SW480 (cell line): ENCODE results near the gene ZNF502.
"Not testable (repeated sequence)": the region's sequence is repeated elsewhere in the genome, so short reads cannot be mapped to it uniquely, and the experiment has no call there.

Experiments used
- DNase-seq: peaks from one replicate; pipeline ENCODE4 v3.0.0-alpha.2; 2016; ENCODE audit warnings: low spot score

Gene ZNF502

DNA sequence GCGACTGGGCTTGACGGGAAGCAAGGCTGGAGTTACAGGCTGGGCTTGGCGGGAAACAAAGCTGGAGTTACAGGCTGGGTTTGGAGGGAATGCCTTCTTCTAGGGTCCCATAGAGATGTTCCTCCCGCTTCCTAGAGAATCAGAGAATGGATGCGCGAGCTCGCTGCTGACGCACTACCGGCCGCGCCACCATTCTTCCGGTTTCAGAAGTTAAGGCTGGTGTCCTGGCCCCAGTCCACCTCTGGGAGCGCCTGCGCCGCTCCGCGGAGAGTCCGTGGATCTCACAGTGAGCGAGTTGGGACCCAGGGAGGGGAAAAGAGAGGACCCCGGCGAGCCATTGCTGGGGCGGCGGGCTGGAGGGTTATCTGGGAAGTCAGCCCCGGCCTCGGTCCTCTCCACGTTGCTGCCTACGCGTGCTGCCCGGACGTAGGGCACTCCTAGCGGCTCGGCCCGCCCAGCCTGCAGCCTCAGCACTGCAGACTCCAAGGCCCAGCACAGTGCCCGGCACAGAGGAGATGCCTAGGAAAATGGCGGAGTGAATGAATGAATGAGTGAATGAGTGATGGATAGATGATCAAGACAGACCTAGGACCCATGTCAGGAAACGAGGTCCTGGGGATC lies at the start of gene ZNF502:
TSS of gene ZNF502 (plus strand) at position 206 of the 621 bp plus-strand sequence. CDS start 7,602 bp downstream, outside the sequence.
- DNase-seq = peak; percentile 85

DNA sequence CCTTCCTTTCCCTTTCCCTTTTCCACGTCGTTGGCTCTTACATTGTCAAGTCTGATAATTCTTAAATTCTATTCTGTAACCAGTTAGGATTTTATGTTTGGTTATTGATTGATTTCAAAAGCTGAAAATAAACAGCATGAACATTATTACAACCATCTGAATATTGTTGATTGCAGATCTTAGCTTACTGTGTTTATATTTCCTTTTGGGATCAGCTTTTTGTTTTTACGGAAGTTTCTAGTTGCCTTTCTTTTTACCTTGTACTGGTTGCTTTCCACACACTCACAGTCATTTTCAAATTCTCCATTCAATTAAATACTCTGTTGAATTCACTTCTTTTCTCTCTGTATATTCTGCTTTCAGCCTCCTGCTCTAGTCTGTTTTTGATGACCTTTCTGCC lies 47.3 kb upstream of the ZNF502 start:
- no peak for DNase-seq

GRCh38 chr3:44666346-44666745 lies 46.1 kb upstream of the ZNF502 start:
- no peak for DNase-seq

DNA sequence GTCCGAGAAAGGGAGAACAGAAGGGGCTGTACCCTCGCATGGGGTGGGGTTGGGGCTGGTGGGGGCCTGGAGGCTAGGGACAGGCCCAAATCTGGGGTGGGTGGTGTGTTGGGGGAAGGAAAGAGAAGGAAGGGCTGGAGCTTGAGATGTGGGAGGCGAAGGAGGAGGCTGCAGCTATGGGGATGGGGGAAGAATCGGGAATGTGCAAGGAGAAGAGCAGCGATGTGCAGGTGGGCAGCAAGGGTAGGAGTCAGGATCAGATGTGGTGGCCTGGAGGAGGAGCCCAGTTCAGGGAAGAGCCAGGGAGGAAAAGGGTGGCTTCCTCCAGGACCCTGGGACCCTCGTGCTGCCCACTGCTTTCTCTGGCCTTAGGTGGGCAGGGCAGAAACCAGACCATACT lies 42.7 kb upstream of the ZNF502 start:
- DNase-seq = no peak

DNA sequence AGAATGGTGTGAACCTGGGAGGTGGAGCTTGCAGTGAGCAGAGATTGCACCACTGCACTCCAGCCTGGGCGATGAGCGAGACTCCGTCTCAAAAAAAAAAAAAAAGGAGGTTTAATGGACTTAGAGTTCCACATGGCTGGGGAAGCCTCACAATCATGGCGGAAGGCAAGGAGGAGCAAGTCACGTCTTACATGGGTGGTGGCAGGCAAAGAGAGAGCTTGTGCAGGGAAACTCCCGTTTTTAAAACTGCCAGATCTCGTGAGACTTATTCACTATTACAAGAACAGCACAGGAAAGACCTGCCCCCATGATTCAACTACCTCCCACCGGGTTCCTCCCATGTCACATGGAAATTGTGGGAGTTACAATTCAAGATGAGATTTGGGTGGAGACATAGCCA lies 39.0 kb upstream of the ZNF502 start:
- DNase-seq = not testable (repeated sequence)

GRCh38 chr3:44674211-44674610 lies 38.2 kb upstream of the ZNF502 start:
- no peak for DNase-seq

DNA sequence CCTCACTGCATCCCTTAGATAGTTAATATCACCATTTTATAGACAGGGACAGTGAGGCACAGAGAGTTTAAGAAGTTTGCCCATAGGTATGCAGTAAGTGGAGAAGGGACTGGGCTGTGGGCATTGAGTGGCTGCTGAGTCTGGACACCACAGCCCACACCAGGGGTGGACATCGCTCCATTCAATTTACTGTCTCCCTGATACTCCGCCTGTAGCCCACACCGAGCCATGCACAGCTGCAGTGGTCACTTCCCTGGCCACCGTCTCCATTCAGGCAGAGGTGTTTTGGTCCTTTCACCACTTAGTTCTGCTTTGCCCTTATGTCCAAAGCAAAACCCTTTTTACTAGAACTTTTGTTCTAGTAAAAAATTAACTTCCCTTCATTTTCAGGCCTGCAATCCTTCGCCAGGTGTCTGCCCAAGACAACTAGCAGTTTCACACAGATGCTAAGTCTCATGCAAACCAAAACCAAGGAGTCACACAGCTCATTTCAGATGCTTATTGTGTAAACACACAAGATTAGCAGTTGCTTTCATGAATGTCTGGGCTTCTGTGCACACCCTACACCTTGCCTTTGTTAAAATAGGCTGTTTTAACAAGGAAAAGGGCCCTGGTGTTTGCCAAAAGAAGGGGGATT lies 33.9 kb upstream of the ZNF502 start:
- no peak for DNase-seq

DNA sequence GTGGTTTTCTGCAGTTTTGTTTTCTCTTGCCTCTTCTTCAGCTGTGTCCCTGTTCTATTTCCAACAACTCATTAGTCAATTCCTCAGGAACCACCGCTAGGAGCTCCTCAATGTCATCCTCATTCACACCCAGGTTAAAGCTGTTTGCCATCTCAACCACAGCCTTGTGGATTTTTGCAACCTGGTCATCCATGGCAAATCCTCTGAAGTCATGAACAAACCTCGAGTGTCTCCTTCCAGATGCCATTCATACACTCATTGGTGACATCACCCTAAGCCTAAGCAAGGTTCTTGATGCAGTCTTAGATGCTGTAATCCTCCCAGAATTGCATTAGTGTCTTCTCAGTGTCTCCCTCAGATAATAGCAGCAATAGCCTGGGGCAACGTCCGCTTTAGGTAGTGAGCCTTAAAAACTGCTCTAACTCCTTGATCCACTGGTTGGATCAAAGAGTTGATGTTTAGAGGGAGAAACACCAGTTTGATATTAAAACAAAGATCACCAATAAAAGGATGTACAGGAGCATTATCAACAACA lies 31.5 kb upstream of the ZNF502 start:
- no peak for DNase-seq

DNA sequence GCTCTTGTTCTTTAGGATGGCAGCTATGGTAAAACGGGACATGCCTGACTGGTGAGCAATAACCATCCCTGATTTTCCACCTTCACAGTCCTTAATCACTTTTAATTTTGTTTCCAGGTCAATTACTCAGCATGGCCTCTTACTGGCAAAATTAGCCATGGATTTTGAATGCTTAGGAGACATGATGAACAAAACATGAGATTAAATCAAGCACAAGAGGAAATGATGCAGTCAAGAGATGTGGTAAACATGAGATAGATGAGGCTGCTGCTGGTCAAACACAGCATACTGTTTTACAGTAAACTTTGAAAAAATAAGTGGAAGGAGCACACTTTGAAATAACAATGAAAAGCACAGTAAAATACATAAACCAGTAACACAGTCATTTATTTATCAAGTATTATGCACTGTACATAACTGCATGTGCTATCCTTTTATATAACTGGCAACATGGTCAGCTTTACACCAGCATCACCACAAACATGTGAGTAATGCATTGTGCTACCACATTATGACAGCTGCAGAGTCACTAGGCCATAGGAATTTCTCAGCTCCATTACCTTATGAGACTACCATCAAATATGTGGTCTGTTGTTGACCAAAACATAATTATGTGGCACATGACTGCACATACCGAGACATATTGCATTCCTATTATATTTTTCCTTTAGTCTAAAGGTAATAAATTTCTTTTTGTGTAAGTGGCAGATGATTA lies 30.1 kb upstream of the ZNF502 start:
- DNase-seq = peak; percentile 78

GRCh38 chr3:44685128-44685800 lies 27.2 kb upstream of the ZNF502 start:
- DNase-seq = no peak

DNA sequence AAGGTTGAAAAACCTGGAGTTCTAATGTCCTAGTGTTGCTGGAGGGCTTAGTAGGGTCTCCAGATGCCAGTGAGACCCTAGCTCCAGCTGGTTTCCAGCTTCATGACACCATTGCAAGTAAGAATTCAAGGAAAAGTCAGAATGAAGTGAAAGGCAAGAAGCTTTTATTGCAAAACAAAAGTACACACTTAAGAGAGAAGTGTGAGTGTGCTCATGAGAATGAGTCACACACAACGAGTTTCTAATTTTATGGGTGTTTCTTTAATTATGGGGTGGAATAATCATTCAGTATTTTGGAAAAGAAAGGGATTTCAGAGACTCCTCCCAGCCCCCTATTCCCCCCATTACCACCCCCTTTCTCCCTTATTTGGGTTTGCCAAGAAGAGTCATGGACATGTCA lies 24.6 kb upstream of the ZNF502 start:
- no peak for DNase-seq

- DNase-seq = no peak
These were observed 9.0 kb downstream of the ZNF502 start for GRCh38 chr3:44721231-44722102.

- DNase-seq = no peak
These were observed 9.6 kb downstream of the ZNF502 start for GRCh38 chr3:44722103-44722401.

- DNase-seq = peak; percentile 82
These were observed 17.0 kb downstream of the ZNF502 start, which contains the start of gene ZNF501 for GRCh38 chr3:44729384-44729910. Gene ZNF501, plus strand, starts transcription at chr3:44729635. Its CDS starts 4,787 bp downstream, at chr3:44734422.

GRCh38 chr3:44734646-44735168 lies 22.2 kb downstream of the ZNF502 start:
- no peak for DNase-seq

GRCh38 chr3:44761101-44761423 lies 48.6 kb downstream of the ZNF502 start:
- DNase-seq = no peak

DNA sequence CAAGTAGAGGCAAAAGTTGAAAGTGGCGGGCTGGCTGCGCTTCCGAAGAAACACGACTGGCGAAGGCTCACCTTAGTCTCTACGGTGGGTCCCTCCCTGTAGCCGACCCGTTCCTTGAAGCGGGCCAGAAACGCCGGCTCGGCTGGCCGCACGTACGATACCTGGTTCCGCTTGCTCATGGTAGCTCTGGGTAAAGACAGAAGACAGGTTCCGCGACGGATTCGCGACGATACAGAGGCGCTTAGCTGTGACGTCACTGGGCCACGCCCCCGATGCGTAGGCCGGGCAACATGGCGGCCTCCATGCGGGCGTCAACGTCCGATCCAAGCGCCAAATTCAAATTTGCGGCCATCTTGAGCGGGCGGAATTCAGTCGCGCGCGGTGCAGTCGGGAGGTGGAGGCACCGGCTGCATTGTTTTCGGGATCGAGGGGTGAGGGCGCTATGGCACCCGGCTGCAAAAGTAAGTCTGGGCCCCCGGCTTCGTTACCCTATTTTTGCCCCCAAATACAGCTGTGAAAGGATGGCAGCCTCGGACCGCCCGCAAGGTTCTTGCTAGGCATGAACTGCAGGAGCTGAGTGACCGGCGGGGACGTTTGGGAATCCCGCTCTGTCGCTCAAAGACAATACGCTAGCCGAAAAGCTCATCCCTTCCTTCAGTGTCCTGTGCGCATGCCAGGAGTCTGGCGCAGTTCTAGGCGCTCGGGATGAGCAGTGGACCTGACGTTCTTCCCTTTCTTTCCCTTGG lies 49.1 kb downstream of the ZNF502 start, which contains the start of the genes KIAA1143 and KIF15:
TSS of gene KIAA1143 (minus strand) at position 196 of the 746 bp plus-strand sequence. CDS start at position 179, 17 bp downstream.
TSS of gene KIF15 (plus strand) at position 371 of the 746 bp plus-strand sequence. CDS start at position 443, 72 bp downstream.
- DNase-seq = peak; percentile 94

GRCh38 chr3:44762170-44762677 lies 49.8 kb downstream of the ZNF502 start:
- DNase-seq = no peak

GRCh38 chr3:44762690-44763089 lies 50.2 kb downstream of the ZNF502 start:
- DNase-seq = no peak

DNA sequence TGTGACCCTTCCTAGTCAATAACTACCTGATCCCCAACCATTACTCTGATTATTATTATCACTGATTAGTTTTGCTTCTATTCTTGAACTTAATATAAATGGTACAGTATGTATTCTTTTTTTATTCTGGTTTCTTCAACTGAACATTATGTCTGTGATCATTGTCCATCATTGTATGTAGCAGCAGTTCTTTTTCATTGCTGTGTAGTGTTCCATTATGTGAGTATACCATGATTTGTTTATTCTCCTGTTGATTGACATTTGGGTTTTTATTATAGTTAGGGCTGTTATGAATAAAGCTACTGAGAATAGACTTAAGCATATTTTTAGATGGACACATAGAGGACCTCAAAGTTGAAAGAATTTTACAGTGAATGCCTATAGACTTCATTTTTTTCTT lies 51.8 kb downstream of the ZNF502 start:
- DNase-seq = no peak
